Uterus (tissue), 2 donors: Measurements from ENCODE around the gene CSTF3.

Experiments
- POLR2A ChIP-seq, 2 donors: fragments of 450-650 bp; IDR thresholded peaks; one replicate each; pipeline ENCODE4 v1.6.1; 2016; ENCODE audit warnings: antibody characterized with exemption in 2 of 2, mild to moderate bottlenecking in 1 of 2, moderate library complexity in 1 of 2
- TF ChIP-seq, protein P1 (sequence below), 4 experiments: fragments of 200-600 bp in 2 of 4; fragments of 450-650 bp in 2 of 4; sonication (generic) in 2 of 4; IDR thresholded peaks; one replicate each; pipeline ENCODE4 v1.5.1; 2016 to 2019; ENCODE audit warnings: antibody characterized with exemption in 4 of 4, mild to moderate bottlenecking in 2 of 4, moderate library complexity in 1 of 4

GRCh38 chr11:33125611-33126010, 35.7 kb downstream of the CSTF3 start:
- TF ChIP-seq, protein P1, sequence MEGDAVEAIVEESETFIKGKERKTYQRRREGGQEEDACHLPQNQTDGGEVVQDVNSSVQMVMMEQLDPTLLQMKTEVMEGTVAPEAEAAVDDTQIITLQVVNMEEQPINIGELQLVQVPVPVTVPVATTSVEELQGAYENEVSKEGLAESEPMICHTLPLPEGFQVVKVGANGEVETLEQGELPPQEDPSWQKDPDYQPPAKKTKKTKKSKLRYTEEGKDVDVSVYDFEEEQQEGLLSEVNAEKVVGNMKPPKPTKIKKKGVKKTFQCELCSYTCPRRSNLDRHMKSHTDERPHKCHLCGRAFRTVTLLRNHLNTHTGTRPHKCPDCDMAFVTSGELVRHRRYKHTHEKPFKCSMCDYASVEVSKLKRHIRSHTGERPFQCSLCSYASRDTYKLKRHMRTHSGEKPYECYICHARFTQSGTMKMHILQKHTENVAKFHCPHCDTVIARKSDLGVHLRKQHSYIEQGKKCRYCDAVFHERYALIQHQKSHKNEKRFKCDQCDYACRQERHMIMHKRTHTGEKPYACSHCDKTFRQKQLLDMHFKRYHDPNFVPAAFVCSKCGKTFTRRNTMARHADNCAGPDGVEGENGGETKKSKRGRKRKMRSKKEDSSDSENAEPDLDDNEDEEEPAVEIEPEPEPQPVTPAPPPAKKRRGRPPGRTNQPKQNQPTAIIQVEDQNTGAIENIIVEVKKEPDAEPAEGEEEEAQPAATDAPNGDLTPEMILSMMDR (IDR thresholded peaks at IDR 0.05) = no peak
- TF ChIP-seq POLR2A (IDR thresholded peaks at IDR 0.05) = no peak
